ENCODE measurements around the gene TMEM14B.

The TMEM14B gene

DNA sequence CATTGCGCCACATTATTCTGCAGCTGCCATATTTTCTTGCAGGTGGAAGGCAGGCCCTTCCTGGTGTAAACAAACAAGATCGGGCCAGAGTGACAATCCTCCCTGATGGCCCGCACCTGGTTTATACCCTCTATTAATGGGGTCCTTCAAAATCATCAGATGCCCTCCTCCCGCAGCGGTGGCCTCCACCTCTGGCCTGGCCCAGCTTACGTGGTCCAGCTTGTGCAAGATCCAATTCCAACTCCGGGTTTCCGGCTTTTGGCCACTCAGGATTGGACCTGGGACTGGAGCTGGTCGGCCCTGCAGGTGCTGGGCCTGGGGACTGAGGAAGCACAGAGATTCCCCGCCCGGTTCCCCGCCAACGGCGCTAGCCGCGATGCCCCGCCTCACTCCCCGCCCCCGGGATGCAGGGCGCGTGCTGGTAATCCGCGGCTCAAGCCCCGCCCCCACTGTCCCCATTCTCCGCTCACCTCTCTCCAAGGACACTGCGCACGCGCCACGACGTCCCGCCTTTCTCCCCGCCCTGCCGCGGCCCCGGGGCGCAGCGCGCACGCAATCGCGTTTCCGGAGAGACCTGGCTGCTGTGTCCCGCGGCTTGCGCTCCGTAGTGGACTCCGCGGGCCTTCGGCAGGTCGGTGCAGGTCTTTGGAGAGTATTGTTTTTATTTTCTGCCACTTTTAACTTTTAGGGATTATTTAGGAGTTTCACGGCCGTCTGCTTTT, at the start of gene TMEM14B:
TSS of gene TMEM14B (plus strand) at position 555 of the 722 bp plus-strand sequence. CDS start 1,441 bp downstream, outside the sequence.
- TF ChIP-seq, protein P1, sequence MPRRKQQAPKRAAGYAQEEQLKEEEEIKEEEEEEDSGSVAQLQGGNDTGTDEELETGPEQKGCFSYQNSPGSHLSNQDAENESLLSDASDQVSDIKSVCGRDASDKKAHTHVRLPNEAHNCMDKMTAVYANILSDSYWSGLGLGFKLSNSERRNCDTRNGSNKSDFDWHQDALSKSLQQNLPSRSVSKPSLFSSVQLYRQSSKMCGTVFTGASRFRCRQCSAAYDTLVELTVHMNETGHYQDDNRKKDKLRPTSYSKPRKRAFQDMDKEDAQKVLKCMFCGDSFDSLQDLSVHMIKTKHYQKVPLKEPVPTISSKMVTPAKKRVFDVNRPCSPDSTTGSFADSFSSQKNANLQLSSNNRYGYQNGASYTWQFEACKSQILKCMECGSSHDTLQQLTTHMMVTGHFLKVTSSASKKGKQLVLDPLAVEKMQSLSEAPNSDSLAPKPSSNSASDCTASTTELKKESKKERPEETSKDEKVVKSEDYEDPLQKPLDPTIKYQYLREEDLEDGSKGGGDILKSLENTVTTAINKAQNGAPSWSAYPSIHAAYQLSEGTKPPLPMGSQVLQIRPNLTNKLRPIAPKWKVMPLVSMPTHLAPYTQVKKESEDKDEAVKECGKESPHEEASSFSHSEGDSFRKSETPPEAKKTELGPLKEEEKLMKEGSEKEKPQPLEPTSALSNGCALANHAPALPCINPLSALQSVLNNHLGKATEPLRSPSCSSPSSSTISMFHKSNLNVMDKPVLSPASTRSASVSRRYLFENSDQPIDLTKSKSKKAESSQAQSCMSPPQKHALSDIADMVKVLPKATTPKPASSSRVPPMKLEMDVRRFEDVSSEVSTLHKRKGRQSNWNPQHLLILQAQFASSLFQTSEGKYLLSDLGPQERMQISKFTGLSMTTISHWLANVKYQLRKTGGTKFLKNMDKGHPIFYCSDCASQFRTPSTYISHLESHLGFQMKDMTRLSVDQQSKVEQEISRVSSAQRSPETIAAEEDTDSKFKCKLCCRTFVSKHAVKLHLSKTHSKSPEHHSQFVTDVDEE (CRISPR knock-in tag; IDR thresholded peaks at IDR 0.05) = 0 out of 2 replicates have a peak, but pooled peaks have one; percentile 22
- no peak for TF ChIP-seq GLIS3 (CRISPR knock-in tag; IDR thresholded peaks at IDR 0.05)
- TF ChIP-seq SNAI2 (CRISPR knock-in tag; IDR thresholded peaks at IDR 0.05) = 0 out of 2 replicates have a peak, but pooled peaks have one; percentile 51
- 0 out of 2 replicates have a peak, but pooled peaks have one; percentile 35 for TF ChIP-seq CSDC2 (CRISPR knock-in tag; IDR thresholded peaks at IDR 0.05)
- ATAC-seq = peak; percentile 98

DNA sequence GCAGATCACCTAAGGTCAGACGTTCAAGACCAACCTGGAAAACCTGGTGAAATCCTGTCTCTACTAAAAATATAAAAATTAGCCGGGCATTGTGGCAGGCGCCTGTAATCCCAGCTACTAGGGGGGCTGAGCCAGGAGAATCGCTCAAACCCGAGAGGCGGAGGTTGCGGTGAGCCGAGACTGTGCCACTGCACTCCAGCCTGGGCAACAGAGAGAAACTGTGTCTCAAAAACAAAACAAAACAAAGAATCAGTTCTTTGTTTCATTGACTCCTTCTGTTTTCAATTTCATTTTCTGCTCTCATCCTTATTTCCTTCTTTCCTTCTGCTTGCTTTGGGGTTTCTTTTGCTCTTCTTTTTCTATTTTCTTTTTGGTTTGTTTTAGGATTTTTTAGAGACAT, 33.6 kb upstream of the TMEM14B start:
- ATAC-seq = no peak
- TF ChIP-seq ZFP3 (CRISPR knock-in tag; IDR thresholded peaks at IDR 0.05) (no peak), RARB (CRISPR knock-in tag; IDR thresholded peaks at IDR 0.05) (no peak), ZNF8 (CRISPR knock-in tag; IDR thresholded peaks at IDR 0.05) (no peak), TCF4 (CRISPR knock-in tag; IDR thresholded peaks at IDR 0.05; ENCODE audit: borderline replicate concordance) (no peak), BACH2 (CRISPR knock-in tag; IDR thresholded peaks at IDR 0.05; ENCODE audit: borderline replicate concordance) (no peak), ZFP30 (CRISPR knock-in tag; IDR thresholded peaks at IDR 0.05) (no peak), SNAI2 (CRISPR knock-in tag; IDR thresholded peaks at IDR 0.05) (no peak), ZNF70 (CRISPR knock-in tag; IDR thresholded peaks at IDR 0.05) (no peak), CSDC2 (CRISPR knock-in tag; IDR thresholded peaks at IDR 0.05) (no peak), ZC3H10 (CRISPR knock-in tag; IDR thresholded peaks at IDR 0.05) (no peak)
- TF ChIP-seq, protein P2, sequence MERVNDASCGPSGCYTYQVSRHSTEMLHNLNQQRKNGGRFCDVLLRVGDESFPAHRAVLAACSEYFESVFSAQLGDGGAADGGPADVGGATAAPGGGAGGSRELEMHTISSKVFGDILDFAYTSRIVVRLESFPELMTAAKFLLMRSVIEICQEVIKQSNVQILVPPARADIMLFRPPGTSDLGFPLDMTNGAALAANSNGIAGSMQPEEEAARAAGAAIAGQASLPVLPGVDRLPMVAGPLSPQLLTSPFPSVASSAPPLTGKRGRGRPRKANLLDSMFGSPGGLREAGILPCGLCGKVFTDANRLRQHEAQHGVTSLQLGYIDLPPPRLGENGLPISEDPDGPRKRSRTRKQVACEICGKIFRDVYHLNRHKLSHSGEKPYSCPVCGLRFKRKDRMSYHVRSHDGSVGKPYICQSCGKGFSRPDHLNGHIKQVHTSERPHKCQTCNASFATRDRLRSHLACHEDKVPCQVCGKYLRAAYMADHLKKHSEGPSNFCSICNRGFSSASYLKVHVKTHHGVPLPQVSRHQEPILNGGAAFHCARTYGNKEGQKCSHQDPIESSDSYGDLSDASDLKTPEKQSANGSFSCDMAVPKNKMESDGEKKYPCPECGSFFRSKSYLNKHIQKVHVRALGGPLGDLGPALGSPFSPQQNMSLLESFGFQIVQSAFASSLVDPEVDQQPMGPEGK (CRISPR knock-in tag; IDR thresholded peaks at IDR 0.05; ENCODE audit: borderline replicate concordance) = no peak
- TF ChIP-seq, protein P3, sequence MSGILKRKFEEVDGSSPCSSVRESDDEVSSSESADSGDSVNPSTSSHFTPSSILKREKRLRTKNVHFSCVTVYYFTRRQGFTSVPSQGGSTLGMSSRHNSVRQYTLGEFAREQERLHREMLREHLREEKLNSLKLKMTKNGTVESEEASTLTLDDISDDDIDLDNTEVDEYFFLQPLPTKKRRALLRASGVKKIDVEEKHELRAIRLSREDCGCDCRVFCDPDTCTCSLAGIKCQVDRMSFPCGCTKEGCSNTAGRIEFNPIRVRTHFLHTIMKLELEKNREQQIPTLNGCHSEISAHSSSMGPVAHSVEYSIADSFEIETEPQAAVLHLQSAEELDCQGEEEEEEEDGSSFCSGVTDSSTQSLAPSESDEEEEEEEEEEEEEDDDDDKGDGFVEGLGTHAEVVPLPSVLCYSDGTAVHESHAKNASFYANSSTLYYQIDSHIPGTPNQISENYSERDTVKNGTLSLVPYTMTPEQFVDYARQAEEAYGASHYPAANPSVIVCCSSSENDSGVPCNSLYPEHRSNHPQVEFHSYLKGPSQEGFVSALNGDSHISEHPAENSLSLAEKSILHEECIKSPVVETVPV (CRISPR knock-in tag; IDR thresholded peaks at IDR 0.05) = no peak
- TF ChIP-seq, protein P4, sequence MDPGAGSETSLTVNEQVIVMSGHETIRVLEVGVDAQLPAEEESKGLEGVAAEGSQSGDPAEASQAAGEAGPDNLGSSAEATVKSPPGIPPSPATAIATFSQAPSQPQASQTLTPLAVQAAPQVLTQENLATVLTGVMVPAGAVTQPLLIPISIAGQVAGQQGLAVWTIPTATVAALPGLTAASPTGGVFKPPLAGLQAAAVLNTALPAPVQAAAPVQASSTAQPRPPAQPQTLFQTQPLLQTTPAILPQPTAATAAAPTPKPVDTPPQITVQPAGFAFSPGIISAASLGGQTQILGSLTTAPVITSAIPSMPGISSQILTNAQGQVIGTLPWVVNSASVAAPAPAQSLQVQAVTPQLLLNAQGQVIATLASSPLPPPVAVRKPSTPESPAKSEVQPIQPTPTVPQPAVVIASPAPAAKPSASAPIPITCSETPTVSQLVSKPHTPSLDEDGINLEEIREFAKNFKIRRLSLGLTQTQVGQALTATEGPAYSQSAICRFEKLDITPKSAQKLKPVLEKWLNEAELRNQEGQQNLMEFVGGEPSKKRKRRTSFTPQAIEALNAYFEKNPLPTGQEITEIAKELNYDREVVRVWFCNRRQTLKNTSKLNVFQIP (CRISPR knock-in tag; IDR thresholded peaks at IDR 0.05; ENCODE audit: borderline replicate concordance, low read depth) = no peak
- TF ChIP-seq, protein P5, sequence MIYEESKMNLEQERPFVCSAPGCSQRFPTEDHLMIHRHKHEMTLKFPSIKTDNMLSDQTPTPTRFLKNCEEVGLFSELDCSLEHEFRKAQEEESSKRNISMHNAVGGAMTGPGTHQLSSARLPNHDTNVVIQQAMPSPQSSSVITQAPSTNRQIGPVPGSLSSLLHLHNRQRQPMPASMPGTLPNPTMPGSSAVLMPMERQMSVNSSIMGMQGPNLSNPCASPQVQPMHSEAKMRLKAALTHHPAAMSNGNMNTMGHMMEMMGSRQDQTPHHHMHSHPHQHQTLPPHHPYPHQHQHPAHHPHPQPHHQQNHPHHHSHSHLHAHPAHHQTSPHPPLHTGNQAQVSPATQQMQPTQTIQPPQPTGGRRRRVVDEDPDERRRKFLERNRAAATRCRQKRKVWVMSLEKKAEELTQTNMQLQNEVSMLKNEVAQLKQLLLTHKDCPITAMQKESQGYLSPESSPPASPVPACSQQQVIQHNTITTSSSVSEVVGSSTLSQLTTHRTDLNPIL (CRISPR knock-in tag; IDR thresholded peaks at IDR 0.05; ENCODE audit: low read depth) = no peak

DNA sequence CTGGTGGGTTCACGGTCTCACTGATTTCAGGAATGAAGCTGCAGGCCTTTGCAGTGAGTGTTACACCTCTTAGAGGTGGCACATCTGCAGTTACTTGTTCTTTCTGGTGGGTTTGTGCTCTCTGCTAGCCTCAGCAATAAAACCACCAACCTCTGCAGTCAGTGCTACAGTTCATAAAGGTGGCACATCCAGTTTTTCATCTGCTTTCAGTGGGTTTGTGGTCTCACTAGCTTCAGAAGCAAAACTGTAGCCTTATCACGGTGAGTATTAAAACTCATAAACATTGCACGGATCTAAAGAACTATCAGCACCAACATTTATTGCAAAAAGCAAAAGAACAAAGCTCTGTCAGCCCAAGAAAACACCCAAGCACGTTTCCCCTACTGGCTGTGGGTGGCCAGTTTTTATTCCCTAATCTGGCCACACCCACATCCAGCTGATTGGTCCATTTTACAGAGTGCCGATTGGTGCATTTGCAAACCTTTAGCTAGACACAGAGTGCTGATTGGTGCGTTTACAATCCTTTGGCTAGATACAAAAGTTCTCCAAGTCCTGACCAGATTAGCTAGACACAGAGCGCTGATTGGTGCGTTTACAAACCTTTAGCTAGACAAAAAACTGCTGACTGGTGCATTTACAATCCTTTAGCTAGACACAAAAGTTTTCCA, 28.2 kb upstream of the TMEM14B start:
- ATAC-seq = no peak
- no peak for TF ChIP-seq ZNF70 (CRISPR knock-in tag; IDR thresholded peaks at IDR 0.05)
- TF ChIP-seq TOX (CRISPR knock-in tag; IDR thresholded peaks at IDR 0.05; ENCODE audit: borderline replicate concordance) = no peak
- TF ChIP-seq BACH2 (CRISPR knock-in tag; IDR thresholded peaks at IDR 0.05; ENCODE audit: borderline replicate concordance) = no peak
- TF ChIP-seq OSR1 (CRISPR knock-in tag; IDR thresholded peaks at IDR 0.05) = no peak
- TF ChIP-seq ZNF8 (CRISPR knock-in tag; IDR thresholded peaks at IDR 0.05) = no peak
- TF ChIP-seq, protein P2 (CRISPR knock-in tag; IDR thresholded peaks at IDR 0.05; ENCODE audit: borderline replicate concordance) = no peak
- TF ChIP-seq ISL1 (CRISPR knock-in tag; IDR thresholded peaks at IDR 0.05) = no peak
- TF ChIP-seq CSDC2 (CRISPR knock-in tag; IDR thresholded peaks at IDR 0.05) = no peak
- no peak for TF ChIP-seq PPARA (CRISPR knock-in tag; IDR thresholded peaks at IDR 0.05; ENCODE audit: borderline replicate concordance)
